Ascending aorta (tissue), 2 donors: Measurements from ENCODE around the gene KSR1. TPM values are rescaled to one million over a fixed set of nuclear protein-coding genes. Genes with fewer than 3 reads are reported as not detected.
"Not testable (repeated sequence)": the region's sequence is repeated elsewhere in the genome, so short reads cannot be mapped to it uniquely, and the experiment has no call there.

Experiments
- DNase-seq, 2 donors: peaks; one replicate each; pipeline ENCODE4 v3.0.0-alpha.2; 2019; ENCODE audit warnings: low spot score in 2 of 2
- H3K27ac ChIP-seq, 2 donors: fragments of 200-600 bp; sonication (generic); one replicate each; pipeline ENCODE4 v1.5.1; 2016 to 2017; ENCODE audit warnings: mild to moderate bottlenecking in 1 of 2
- H3K27me3 ChIP-seq: fragments of 200-600 bp; sonication (generic); one replicate; pipeline ENCODE4 v1.5.1; 2017
- H3K36me3 ChIP-seq, 2 donors: fragments of 200-600 bp; sonication (generic); one replicate each; pipeline ENCODE4 v1.5.1; 2016
- H3K4me1 ChIP-seq, 2 donors: fragments of 200-600 bp; sonication (generic); one replicate each; pipeline ENCODE4 v1.5.1; 2016 to 2017; ENCODE audit warnings: mild to moderate bottlenecking in 1 of 2
- H3K4me3 ChIP-seq, 2 donors: fragments of 200-600 bp; sonication (generic); one replicate each; pipeline ENCODE4 v1.5.1; 2016 to 2017; ENCODE audit warnings: mild to moderate bottlenecking in 1 of 2
- H3K9me3 ChIP-seq, 2 donors: fragments of 200-600 bp; sonication (generic); one replicate each; pipeline ENCODE4 v1.5.1; 2016
- CTCF ChIP-seq, 3 experiments: fragments of 200-600 bp in 2 of 3; fragments of 450-650 bp in 1 of 3; sonication (generic) in 2 of 3; IDR thresholded peaks; one replicate each; pipeline ENCODE4 v1.5.1; 2016 to 2019; ENCODE audit warnings: antibody characterized with exemption in 3 of 3, mild to moderate bottlenecking in 1 of 3, moderate library complexity in 1 of 3
- intact Hi-C: fragments of 100-400 bp; cut with DNase I; formaldehyde crosslinking; loops from one replicate; pipeline ENCODE4 v1.15.1; 2023
- total RNA-seq: library from RNA; depleted of rRNA; stranded (reverse); fragments of >200 nt; gene quantifications from one replicate; pipeline ENCODE4 v1.1.0, GENCODE V29; 2016

KSR1 gene
- total RNA-seq, 1 donor from 2014 or later = 42.6 TPM

- no peak for TF ChIP-seq CTCF (IDR thresholded peaks at IDR 0.05)
- peak overlapping the region in 1 of 2 donors; percentile 61 for H3K27ac ChIP-seq
Observed at GRCh38 chr17:27634026-27634335, 177.7 kb downstream of the KSR1 start.

DNA sequence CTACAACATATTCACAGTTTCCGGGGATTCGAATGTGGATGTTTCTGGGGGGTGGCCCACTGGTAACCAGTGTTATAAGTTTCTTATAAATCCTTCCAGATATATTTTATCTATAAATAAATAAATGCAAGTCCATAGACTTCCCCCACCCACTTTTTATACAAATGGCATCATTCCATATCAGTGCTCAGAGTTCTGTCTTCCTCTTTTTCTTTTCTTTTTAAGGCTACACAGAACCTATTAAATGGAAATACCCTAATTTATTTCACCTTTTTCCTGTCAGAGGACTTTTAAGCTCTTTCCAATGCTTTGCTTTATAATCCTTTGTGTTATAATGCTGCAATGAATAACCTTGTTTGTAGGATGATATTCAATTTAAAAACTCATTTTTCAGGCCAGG, 178.5 kb downstream of the KSR1 start:
- peaks cover 0 to 4% of the 10 kb centered on the region in 2 donors for H3K36me3 ChIP-seq
- H3K9me3 ChIP-seq = no peaks in the 10 kb centered on the region
- intact Hi-C loops = no loop called here
- no peak for DNase-seq
- H3K4me1 ChIP-seq = peaks cover 2 to 12% of the 10 kb centered on the region in 2 donors
- no peak overlapping the region for H3K4me3 ChIP-seq
- H3K27ac ChIP-seq = no peak overlapping the region
- TF ChIP-seq CTCF (IDR thresholded peaks at IDR 0.05) = no peak
- no peaks in the 10 kb centered on the region for H3K27me3 ChIP-seq

More at GRCh38 chr17:27634026-27634335, 177.7 kb downstream of the KSR1 start:
- intact Hi-C loops = no loop called here
- no peak overlapping the region for H3K4me3 ChIP-seq
- peaks cover 0 to under 1% of the 10 kb centered on the region in 2 donors for H3K36me3 ChIP-seq
- no peaks in the 10 kb centered on the region for H3K9me3 ChIP-seq
- no peaks in the 10 kb centered on the region for H3K27me3 ChIP-seq
- DNase-seq = no peak
- peaks cover 2 to 12% of the 10 kb centered on the region in 2 donors for H3K4me1 ChIP-seq

- no peak for TF ChIP-seq CTCF (IDR thresholded peaks at IDR 0.05)
- Histone ChIP-seq H3K9me3 (no peaks in the 10 kb centered on the region), H3K27ac (no peak overlapping the region), H3K4me3 (no peak overlapping the region), H3K4me1 (peaks cover 2 to 12% of the 10 kb centered on the region in 2 donors), H3K36me3 (peaks cover 0 to 4% of the 10 kb centered on the region in 2 donors), H3K27me3 (no peaks in the 10 kb centered on the region)
- intact Hi-C loops = no loop called here
- DNase-seq = no peak
Observed at GRCh38 chr17:27635275-27635823, 179.1 kb downstream of the KSR1 start.

GRCh38 chr17:27636005-27636520, 179.8 kb downstream of the KSR1 start:
- H3K4me3 ChIP-seq, H3K36me3 ChIP-seq, DNase-seq, H3K9me3 ChIP-seq, H3K27me3 ChIP-seq, H3K27ac ChIP-seq, intact Hi-C loops: not testable (repeated sequence)
- H3K4me1 ChIP-seq = peaks cover 2 to 12% of the 10 kb centered on the region in 2 donors

DNA sequence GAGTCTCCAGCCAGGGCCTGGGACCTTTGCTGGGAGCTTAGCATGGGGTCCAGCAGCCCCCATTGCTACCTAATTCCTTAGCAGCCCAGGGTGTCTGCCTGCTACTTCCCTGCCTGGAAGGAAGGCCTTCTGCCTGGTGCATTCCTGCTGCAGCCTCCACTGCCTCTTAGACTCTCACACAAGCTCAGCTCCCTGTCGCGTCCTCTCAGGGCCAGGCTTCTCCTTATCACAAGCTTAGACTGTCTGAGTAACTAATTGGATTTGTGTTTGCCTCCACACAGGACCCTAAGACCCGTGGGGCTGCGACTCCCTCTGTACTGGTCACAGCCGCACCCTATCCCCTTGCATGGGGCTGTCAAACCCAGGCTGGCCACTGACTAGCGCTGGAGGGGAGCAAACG, 181.6 kb downstream of the KSR1 start:
- intact Hi-C loops, H3K27me3 ChIP-seq, H3K36me3 ChIP-seq, H3K9me3 ChIP-seq, H3K27ac ChIP-seq, H3K4me3 ChIP-seq, DNase-seq: not testable (repeated sequence)
- peaks cover 2 to 12% of the 10 kb centered on the region in 2 donors for H3K4me1 ChIP-seq

GRCh38 chr17:27638415-27638914, 182.2 kb downstream of the KSR1 start:
- H3K4me3 ChIP-seq, H3K27ac ChIP-seq, H3K36me3 ChIP-seq, intact Hi-C loops, H3K4me1 ChIP-seq, H3K27me3 ChIP-seq, DNase-seq, H3K9me3 ChIP-seq: not testable (repeated sequence)

GRCh38 chr17:27640790-27641189, 184.5 kb downstream of the KSR1 start:
- peaks cover 0 to 4% of the 10 kb centered on the region in 2 donors for H3K4me1 ChIP-seq
- no peaks in the 10 kb centered on the region for H3K27me3 ChIP-seq
- peaks cover 0 to 4% of the 10 kb centered on the region in 2 donors for H3K36me3 ChIP-seq
- TF ChIP-seq CTCF (IDR thresholded peaks at IDR 0.05) = no peak
- H3K4me3 ChIP-seq = no peak overlapping the region
- H3K27ac ChIP-seq = no peak overlapping the region
- intact Hi-C loops = no loop called here
- no peak for DNase-seq
- H3K9me3 ChIP-seq = no peaks in the 10 kb centered on the region
